ENCODE results near the gene MYLK3. TPM values are rescaled to one million over a fixed set of nuclear protein-coding genes. Genes with fewer than 3 reads are reported as not detected.

The MYLK3 gene
- total and polyA plus RNA-seq, 2 of the 4 experiments (the other 2 are of a cell fraction) = under 0.01 to 0.03 TPM

DNA sequence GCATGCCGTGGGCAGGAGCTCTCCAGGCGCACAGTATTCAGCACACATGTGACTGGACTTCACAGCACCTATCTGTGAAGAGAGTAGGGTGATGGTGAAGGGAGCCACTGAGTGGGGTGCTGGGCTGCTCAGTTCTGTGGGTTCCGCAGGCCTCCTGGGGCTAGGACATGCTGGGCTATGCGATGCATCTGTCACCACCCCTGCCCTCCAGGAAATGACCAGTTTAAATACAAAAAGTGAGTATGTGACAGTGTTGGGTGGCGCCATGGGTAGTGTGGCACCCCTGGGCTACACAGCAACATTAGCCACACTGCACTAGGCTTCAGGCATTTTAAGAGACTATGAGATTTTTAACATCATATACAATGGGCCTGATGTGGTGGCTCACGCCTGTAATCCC is 28.6 kb downstream of the MYLK3 start:
- Histone ChIP-seq H3K9ac (ENCODE audit: low read depth, low read length) (no peak overlapping the region), H4K20me1 (ENCODE audit: insufficient read depth, low read length) (no peaks in the 10 kb centered on the region), H4K91ac (ENCODE audit: insufficient read depth, low read depth, low read length) (no peak overlapping the region), H3K36me3 (ENCODE audit: control insufficient read depth, insufficient read depth, low read length) (no peaks in the 10 kb centered on the region), H3K9me1 (ENCODE audit: insufficient read depth, low read length) (no peaks in the 10 kb centered on the region), H3K4me3 (ENCODE audit: insufficient read depth, low read depth, low read length) (no peak overlapping the region), H3K9me3 (ENCODE audit: control insufficient read depth, insufficient read depth, low read length) (no peaks in the 10 kb centered on the region), H3K18ac (ENCODE audit: low read depth, low read length) (no peak overlapping the region), H3K4me2 (ENCODE audit: low read depth, low read length) (no peak overlapping the region), H2BK15ac (ENCODE audit: low read depth, low read length) (no peak overlapping the region), H2BK20ac (ENCODE audit: low read depth, low read length) (no peak overlapping the region), H3K14ac (replicated peaks; ENCODE audit: low read depth, low read length) (no peak overlapping the region), H2AK9ac (replicated peaks; ENCODE audit: low read depth, low read length, poor library complexity) (no peak overlapping the region), H2BK5ac (ENCODE audit: low read depth, low read length, poor library complexity, severe bottlenecking) (no peak overlapping the region), H3K4me1 (ENCODE audit: control insufficient read depth, insufficient read depth, low read length) (no peaks in the 10 kb centered on the region), H4K8ac (ENCODE audit: low read depth in 2 of 2, low read length in 2 of 2) (no peak overlapping the region), H3K27me3 (ENCODE audit: control insufficient read depth, insufficient read depth, low read length) (no peaks in the 10 kb centered on the region), H3K23ac (ENCODE audit: low read depth, low read length) (no peak overlapping the region), H2AFZ (replicated peaks; ENCODE audit: low read length, poor library complexity) (no peak overlapping the region), H3K56ac (ENCODE audit: extremely low read depth, insufficient read depth, low read length) (no peak overlapping the region), H2BK120ac (ENCODE audit: low read depth, low read length) (no peak overlapping the region), H3K4ac (ENCODE audit: low read depth, low read length) (no peak overlapping the region), H3K79me1 (ENCODE audit: low read depth in 1 of 2, low read length in 2 of 2) (no peaks in the 10 kb centered on the region), H2AK5ac (ENCODE audit: low read depth, low read length) (no peak overlapping the region), H4K5ac (ENCODE audit: low read depth, low read length) (no peak overlapping the region), H3K27ac (ENCODE audit: insufficient read depth, low read length) (no peak overlapping the region)
- DNase-seq = no peak
- in situ Hi-C loops (cut with MboI; ENCODE audit: low sequenced_read_pairs) (no loop called here), dilution Hi-C loops (cut with HindIII; ENCODE audit: low sequenced_read_pairs, unreplicated experiment) (no loop called here), intact Hi-C loops (cut with micrococcal nuclease) (no loop called here)
- POLR2A ChIA-PET (ENCODE audit: unreplicated experiment) = no interaction called here
- no CpG with 5 or more reads among the region's 6 CpGs for WGBS, 2 experiments (ENCODE audit: extremely low coverage in 2 of 2, insufficient read length in 1 of 2)
- no TSS peak for BruUV-seq (replicated peaks)
- CTCF ChIA-PET = no interaction called here
- TF ChIP-seq RCOR1 (IDR thresholded peaks at IDR 0.05; ENCODE audit: insufficient replicate concordance, low read length) = no peak
- no peak for TF ChIP-seq MXI1 (IDR thresholded peaks at IDR 0.05; ENCODE audit: borderline replicate concordance, low read depth, low read length)
- no peak for TF ChIP-seq NFE2L2 (IDR thresholded peaks at IDR 0.05; ENCODE audit: low read depth, low read length)
- no peak for TF ChIP-seq RAD21 (IDR thresholded peaks at IDR 0.05; ENCODE audit: low read length)
- TF ChIP-seq, protein P1, sequence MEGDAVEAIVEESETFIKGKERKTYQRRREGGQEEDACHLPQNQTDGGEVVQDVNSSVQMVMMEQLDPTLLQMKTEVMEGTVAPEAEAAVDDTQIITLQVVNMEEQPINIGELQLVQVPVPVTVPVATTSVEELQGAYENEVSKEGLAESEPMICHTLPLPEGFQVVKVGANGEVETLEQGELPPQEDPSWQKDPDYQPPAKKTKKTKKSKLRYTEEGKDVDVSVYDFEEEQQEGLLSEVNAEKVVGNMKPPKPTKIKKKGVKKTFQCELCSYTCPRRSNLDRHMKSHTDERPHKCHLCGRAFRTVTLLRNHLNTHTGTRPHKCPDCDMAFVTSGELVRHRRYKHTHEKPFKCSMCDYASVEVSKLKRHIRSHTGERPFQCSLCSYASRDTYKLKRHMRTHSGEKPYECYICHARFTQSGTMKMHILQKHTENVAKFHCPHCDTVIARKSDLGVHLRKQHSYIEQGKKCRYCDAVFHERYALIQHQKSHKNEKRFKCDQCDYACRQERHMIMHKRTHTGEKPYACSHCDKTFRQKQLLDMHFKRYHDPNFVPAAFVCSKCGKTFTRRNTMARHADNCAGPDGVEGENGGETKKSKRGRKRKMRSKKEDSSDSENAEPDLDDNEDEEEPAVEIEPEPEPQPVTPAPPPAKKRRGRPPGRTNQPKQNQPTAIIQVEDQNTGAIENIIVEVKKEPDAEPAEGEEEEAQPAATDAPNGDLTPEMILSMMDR (conservative IDR thresholded peaks at IDR 0.05; ENCODE audit: low read depth, low read length) = no peak
- TF ChIP-seq CHD1 (IDR thresholded peaks at IDR 0.05; ENCODE audit: low read depth, low read length) = no peak
- no peak for TF ChIP-seq POLR2A (IDR thresholded peaks at IDR 0.05; ENCODE audit: low read depth, low read length)
- TF ChIP-seq MAZ (IDR thresholded peaks at IDR 0.05; ENCODE audit: borderline replicate concordance, low read depth, low read length) = no peak
- TF ChIP-seq RFX5 (IDR thresholded peaks at IDR 0.05; ENCODE audit: low read depth, low read length) = no peak
- TF ChIP-seq FOS (IDR thresholded peaks at IDR 0.05; ENCODE audit: low read depth, low read length) = no peak
- TF ChIP-seq, protein P2, sequence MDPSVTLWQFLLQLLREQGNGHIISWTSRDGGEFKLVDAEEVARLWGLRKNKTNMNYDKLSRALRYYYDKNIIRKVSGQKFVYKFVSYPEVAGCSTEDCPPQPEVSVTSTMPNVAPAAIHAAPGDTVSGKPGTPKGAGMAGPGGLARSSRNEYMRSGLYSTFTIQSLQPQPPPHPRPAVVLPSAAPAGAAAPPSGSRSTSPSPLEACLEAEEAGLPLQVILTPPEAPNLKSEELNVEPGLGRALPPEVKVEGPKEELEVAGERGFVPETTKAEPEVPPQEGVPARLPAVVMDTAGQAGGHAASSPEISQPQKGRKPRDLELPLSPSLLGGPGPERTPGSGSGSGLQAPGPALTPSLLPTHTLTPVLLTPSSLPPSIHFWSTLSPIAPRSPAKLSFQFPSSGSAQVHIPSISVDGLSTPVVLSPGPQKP (IDR thresholded peaks at IDR 0.05; ENCODE audit: borderline replicate concordance, low read depth, low read length) = no peak
- TF ChIP-seq SMC3 (IDR thresholded peaks at IDR 0.05; ENCODE audit: low read depth, low read length) = no peak
- TF ChIP-seq, protein P3, sequence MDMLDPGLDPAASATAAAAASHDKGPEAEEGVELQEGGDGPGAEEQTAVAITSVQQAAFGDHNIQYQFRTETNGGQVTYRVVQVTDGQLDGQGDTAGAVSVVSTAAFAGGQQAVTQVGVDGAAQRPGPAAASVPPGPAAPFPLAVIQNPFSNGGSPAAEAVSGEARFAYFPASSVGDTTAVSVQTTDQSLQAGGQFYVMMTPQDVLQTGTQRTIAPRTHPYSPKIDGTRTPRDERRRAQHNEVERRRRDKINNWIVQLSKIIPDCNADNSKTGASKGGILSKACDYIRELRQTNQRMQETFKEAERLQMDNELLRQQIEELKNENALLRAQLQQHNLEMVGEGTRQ (IDR thresholded peaks at IDR 0.05; ENCODE audit: low read depth, low read length) = no peak
- no peak for TF ChIP-seq CEBPB (IDR thresholded peaks at IDR 0.05; ENCODE audit: low read depth, low read length)
- no peak for TF ChIP-seq BHLHE40 (IDR thresholded peaks at IDR 0.05; ENCODE audit: low read depth, low read length)
- no peak for ATAC-seq (ENCODE audit: low read depth)
